ENCODE data around the gene MYO18B.

- TF ChIP-seq POLR2A (IDR thresholded peaks at IDR 0.05; ENCODE audit: low read depth, low read length), result no peak
- TF ChIP-seq POU2F2 (IDR thresholded peaks at IDR 0.05; ENCODE audit: low read depth, low read length), result no peak
- no peak for TF ChIP-seq PAX5 (IDR thresholded peaks at IDR 0.05; ENCODE audit: insufficient read depth, low read length, severe bottlenecking)
- TF ChIP-seq POLR2AphosphoS5 (IDR thresholded peaks at IDR 0.05; ENCODE audit: low read depth, low read length), result no peak
Observed at GRCh38 chr22:25772288-25772687, 30.3 kb downstream of the MYO18B start.
